Liver (tissue), 3 donors: ENCODE measurements around the gene CCDC93.

Source experiments
- RAD21 ChIP-seq, 2 donors: IDR thresholded peaks; 2 replicates each; pipeline ENCODE4 v1.6.1; 2016; ENCODE audit warnings: antibody characterized with exemption in 2 of 2, mild to moderate bottlenecking in 2 of 2
- TF ChIP-seq, protein P1 (sequence below): fragments of 150-350 bp; IDR thresholded peaks from 2 replicates; pipeline ENCODE4 v1.5.1; 2017; ENCODE audit warnings: improper control_type of control experiment, low read depth, low read length; ENCODE audit not compliant: missing input control
- donor health status: healthy.
- donor health status: healthy.

DNA sequence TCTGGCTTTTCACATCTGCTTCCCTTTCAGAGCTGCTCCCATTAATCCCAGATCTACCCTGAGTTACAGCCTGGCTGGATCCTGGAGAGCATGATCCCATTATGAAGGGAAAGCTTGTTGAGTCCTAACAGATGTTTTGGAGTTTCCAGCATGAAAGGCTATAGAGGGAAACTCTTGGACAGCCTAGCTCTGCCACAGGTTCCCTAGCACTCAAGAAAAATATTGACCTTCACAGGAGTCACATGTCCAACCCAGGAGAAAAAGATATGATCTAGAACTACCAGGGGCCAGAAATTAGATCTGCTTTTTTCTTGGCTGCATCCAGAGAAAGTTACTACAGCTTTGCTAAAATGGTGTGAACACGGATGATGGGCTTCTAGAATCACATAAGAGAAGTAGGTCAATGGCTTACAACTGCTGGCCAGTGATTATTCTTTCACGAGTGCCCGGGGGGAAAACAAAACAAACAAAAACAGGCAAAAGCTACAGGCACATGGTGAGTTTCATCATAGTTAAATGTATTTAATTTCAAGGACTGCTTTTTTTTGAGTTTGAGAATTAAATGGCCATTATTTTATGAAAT, 15.9 kb downstream of the CCDC93 start:
- TF ChIP-seq RAD21 (IDR thresholded peaks at IDR 0.05) = no peak
- TF ChIP-seq, protein P1, sequence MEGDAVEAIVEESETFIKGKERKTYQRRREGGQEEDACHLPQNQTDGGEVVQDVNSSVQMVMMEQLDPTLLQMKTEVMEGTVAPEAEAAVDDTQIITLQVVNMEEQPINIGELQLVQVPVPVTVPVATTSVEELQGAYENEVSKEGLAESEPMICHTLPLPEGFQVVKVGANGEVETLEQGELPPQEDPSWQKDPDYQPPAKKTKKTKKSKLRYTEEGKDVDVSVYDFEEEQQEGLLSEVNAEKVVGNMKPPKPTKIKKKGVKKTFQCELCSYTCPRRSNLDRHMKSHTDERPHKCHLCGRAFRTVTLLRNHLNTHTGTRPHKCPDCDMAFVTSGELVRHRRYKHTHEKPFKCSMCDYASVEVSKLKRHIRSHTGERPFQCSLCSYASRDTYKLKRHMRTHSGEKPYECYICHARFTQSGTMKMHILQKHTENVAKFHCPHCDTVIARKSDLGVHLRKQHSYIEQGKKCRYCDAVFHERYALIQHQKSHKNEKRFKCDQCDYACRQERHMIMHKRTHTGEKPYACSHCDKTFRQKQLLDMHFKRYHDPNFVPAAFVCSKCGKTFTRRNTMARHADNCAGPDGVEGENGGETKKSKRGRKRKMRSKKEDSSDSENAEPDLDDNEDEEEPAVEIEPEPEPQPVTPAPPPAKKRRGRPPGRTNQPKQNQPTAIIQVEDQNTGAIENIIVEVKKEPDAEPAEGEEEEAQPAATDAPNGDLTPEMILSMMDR = no peak
